GDM1 (cell line): Measurements from ENCODE around the gene MCCD1.
"Not testable (repeated sequence)": the region's sequence is repeated elsewhere in the genome, so short reads cannot be mapped to it uniquely, and the experiment has no call there.

Source experiments
- DNase-seq: peaks from one replicate; lab custom pipeline; 2025; lab: John Stamatoyannopoulos, UW

The MCCD1 gene, protein sequence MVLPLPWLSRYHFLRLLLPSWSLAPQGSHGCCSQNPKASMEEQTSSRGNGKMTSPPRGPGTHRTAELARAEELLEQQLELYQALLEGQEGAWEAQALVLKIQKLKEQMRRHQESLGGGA

DNA sequence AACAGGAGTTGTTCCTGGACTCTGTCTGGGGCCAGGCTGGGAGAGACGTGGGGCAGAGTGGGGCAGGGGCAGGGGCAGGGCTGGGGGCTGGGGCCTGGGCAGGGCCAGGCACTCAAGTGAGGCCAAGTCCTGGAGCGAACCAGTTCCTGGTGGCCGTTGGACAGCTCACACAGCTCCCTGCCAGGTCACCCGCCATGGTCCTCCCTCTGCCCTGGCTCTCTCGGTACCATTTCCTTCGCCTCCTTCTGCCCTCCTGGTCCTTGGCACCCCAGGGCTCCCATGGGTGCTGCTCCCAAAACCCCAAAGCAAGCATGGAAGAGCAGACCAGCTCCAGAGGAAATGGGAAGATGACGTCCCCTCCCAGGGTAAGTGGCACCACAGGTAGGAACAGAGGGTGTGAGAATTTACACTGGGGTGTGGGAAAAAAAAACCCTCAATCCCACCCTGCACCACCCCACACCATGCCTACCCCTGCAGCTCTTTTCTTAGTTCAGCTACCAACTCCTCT, at the start of gene MCCD1:
Gene MCCD1, plus strand, starts transcription at position 142 of the 508 bp plus-strand sequence. Its CDS starts 53 bp downstream, at position 195.
- no peak for DNase-seq

DNA sequence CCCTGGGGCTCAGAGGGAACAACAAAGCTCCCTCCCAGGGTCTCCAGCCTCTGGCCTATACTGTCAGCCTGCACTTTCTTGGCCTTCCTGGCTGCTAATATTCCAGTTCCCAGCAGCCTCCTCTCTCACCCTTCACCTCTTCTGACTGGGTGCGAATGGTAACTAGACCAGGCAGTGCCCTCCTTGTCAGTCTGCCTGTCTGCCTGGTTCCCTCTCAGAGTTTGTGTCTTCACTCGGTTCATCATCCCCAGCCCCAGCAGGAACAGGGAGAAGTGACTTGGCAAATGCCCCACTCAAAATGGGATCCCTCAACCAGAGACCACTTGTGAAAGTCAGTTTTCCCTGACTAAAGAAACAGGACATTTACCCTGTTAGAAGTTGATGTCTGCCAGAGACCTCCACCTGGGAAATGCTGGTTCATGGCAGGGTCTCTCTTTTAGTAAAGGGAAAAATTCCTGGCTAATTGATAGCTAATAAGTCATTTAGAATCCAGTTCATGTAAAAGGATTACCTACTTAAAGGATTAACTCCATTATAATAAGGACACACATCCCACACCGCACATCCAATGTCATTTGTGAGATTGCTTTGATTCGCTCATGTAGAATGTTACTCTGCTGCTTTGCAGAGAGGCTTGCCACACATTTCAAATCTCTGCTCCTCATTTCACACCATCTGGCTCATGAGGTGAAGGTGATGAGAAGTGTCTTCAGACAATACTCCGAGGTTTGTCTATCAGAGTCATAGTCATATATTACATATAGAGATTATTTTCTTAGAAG, 49.4 kb upstream of the MCCD1 start:
- DNase-seq, result no peak

DNA sequence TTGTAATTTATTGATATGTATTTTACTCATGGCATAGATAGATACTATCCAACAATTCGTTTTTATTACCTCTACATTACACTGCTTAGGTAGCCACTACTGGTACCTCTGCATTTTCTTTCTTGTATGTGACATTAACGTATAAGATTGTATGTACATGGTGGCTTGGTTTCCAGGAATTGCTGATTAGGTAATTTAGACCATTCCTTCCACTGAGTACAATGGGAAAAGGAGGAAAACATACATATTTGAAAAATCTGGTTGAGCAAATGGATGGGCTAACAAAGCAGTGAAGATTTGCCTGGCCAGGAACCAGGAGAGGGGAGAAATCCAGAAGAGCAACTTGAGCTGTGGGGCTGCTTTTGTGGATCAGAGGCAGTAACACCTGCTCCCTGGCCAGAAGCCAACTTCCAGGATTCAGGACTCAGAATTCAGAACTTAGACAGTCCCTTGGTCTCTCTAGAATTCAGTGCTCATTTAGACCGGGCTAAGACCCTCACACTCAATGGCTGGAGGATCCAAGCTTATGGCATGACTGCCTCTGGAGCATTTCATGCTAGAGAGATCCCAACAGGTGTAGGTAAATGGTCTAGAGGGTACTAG, 48.7 kb upstream of the MCCD1 start:
- no peak for DNase-seq

DNA sequence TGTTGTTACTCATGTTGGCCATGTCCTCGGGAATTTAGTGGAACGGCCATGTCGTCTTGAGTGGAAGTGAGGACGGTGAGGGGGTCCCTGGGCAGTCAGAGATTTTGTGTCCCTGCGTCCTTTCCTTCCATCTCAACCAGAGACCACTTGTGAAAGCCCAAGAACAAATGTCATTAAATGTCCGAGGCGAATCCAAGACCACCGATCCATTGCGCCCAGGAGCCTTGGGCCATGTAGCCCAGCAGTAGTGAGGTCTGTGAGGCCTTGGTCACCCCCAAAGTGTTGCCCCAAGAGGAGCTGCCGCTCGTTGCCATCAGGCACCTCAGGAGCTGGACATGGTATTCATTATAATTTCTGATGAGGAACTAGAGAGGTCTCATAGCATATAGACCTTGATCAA, 48.2 kb upstream of the MCCD1 start:
- DNase-seq, result no peak

- DNase-seq, result no peak
These were observed 45.4 kb upstream of the MCCD1 start for GRCh38 chr6:31483392-31483791.

DNA sequence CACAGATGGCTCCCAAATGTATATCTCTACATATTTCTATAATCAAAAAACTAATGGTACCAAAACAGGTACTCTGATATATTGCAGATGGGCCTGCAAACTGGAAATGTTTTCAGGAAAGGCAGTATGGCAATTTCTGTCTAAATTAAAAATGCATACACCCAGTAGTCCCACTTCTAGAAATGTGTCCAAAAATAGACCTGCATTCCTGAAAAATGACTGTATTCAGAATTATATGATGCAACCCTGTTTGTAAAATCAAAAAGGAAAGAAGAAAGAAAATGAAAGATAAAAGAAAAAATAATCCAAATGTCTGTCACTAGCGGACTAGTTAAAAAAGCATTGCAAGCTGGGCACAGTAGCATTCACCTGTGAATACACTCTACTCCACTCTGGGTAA, 43.7 kb upstream of the MCCD1 start:
- DNase-seq, result no peak

GRCh38 chr6:31486065-31486837, 42.5 kb upstream of the MCCD1 start:
- not testable (repeated sequence) for DNase-seq

DNA sequence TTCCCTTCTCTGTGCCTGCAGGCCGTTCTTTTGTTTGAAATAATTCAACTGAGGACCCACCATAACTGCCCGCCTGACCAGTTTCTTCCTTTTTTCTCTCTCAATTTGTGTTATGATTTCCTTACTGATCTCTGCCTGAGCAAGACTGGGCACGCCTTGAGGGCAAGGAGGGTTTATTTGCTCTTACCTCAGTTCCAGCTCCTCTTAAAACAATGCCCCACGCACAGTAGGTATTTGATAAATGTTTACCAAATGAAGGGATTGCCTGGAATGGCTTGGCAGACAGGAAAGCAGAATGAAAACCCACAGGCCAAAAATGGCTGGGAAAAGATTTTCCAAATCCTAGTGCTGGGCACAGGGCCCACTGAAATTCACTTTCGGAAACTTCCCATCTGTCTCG, 41.1 kb upstream of the MCCD1 start:
- DNase-seq, result not testable (repeated sequence)

DNA sequence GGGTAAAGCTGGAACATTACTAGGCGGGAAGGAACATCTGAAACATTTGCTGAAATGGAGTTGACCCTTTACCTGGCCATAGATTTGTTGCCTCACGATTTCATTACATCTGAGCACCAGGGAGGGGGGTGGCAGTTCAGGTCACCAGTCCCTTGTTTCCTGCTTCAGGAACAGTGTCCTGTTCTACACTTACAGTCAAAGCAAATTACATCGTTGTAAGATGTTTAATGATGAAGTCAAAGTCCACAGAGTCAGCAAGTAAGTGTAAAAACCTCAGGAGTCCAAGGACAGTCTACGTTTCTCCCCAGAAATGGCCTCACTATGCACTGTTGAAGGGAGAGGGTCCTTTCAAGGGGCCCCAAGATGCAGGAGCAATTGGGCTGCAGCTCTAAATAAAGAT, 39.7 kb upstream of the MCCD1 start:
- DNase-seq, result no peak

DNA sequence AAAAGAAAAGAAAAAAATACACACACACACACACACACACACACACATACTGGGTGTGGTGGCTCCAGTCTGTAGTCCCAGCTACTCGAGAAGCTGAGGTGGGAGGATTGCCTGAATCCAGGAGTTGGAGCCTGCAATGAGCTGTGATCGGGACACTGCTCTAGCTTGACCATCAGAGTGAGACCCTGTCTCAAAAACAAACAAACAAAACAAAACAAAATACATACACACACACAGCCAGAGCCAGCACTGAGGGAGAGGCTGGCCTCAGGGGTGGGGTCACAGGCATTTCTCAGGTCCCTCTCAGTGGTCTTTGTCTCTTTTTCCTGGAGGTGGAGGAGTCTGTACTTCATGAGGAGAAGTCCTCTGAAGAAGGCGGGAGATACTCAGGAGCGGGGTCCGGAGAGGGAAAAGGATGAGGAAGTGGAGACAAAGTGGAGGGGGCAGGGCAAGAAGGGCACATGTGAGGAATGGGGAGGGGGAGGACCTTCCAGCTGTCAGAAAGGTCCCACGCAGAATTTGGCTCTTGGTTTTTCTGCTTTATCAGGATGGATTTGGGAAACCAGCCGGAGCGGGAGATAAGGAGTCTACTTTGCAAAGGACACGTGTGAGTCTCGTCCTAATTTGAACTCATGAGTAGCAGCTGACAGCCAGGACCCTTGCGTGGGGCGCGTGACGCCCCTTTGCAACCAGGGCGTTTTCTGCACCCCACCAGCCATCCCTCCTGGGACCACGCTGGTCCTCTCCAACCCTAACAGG, 38.5 kb upstream of the MCCD1 start:
- no peak for DNase-seq

GRCh38 chr6:31493550-31493874, 35.2 kb upstream of the MCCD1 start:
- not testable (repeated sequence) for DNase-seq

DNA sequence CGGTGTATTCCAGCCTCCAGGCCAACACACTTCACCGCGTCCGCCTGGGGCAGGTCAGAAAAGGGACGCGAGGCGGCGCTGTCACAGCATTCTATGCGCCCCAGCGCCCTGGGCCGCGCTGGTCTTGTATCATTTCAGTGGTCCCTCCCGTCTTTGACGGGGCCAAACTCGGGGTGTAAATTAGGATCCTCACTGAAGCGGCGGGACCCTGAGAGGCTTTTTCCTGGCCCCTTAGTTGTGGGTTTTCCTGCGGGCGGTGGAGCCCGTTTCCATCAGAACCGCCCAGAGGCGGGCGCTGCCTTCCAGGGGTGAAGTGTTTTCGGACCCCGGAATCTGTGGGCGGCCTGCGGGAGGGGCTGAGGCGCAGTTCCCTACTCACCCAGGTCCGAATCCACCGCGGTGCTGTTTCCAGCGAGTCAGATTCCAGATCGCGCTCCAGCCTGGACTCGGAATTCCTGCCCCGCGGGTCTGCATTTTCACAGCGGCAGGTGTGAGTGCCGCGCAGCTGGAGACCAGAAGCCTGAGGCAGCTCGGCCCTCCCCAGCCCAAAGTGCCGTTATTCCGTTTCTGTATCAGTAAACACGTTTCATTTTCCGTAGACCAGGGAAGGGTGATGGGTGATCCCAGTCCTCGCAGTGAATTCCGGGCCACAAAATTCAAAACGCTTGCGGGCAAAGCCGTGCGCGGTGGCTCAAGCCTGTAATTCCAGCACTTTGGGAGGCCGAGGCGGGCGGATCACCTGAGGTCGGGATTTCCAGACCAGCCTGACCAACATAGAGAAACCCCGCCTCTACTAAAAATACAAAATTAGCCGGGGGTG, 34.7 kb upstream of the MCCD1 start:
- DNase-seq, result peak; percentile 74

DNA sequence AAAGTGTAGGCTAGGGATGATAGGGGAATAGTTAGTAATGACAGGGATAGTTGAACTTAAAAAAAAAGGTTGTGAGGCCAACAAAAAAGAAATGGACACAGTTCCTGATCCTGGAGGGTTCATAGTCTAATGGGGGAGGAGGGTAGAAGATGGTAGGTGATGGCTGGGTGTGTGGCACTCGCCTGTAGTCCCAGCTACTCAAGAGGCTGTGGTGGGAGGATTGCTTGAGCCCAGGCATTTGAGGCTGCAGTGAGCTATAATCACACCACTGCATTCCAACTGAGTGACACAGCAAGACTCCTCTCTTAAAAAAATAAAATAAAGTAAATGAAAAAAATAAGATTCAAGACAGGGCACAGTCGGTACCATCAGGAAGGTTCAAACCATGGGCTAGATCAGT, 33.2 kb upstream of the MCCD1 start:
- DNase-seq, result no peak

DNA sequence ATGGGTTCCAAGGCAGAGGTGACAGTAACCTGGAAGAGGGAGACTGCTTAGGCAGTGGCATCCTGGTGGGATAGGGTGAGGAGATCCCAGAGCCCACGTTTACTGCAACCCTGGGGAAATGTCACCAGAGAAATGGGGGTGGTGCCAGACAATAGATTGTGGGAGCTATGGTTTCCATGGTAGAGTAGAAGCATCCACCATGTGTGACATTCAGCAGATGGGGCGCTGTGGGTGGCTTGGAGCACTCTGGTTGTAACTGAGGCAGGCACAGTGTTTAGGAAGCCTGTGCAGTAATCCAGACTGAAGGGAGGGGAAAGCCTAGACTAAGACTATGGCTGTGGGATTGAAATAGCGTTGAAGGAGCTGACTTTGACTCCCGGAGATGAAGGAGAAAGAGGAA, 31.9 kb upstream of the MCCD1 start:
- DNase-seq, result not testable (repeated sequence)

DNA sequence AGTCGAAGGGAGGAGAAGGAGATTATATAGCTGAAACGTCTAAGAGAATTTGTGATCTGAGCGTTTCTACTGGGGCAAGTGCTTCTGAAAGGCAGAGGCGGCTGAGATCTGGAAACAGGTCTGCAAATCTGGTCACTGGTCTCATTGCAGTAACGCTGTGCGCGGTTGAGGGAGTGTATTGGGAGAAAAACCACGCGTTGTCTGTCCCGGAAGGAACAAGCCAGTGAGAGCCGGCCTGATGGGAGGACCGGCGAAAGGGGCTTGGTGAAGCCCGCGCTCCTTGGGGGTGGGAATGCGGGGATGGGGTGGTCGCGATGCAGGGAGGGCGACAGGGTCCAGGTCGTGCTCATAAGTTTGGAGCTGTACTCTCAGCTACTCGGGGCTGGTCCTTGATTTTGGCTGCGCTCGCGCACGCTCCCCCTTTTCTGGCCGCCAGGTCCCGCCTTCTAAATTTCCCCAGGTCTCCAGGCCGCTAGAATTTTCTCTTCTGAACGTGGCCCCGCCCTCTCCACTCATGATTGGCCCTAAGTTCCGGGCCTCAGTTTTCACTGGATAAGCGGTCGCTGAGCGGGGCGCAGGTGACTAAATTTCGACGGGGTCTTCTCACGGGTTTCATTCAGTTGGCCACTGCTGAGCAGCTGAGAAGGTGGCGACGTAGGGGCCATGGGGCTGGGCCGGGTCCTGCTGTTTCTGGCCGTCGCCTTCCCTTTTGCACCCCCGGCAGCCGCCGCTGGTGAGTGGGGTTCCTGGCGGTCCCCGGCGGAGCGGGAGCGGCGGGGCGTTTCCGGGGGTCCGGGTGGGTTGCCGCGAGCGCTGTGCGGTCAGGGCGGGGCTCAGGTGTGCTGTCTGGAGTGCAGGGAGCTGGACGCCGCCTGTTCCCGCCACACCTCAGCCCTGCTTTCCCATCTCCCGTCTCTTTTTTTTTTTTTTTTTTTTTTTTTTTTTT, 31.0 kb upstream of the MCCD1 start, which contains the start of gene MICB:
Gene MICB, plus strand, starts transcription at position 615 of the 946 bp plus-strand sequence. Its CDS starts 49 bp downstream, at position 664.
- DNase-seq, result peak; percentile 4

GRCh38 chr6:31498748-31499147, 30.0 kb upstream of the MCCD1 start:
- no peak for DNase-seq

DNA sequence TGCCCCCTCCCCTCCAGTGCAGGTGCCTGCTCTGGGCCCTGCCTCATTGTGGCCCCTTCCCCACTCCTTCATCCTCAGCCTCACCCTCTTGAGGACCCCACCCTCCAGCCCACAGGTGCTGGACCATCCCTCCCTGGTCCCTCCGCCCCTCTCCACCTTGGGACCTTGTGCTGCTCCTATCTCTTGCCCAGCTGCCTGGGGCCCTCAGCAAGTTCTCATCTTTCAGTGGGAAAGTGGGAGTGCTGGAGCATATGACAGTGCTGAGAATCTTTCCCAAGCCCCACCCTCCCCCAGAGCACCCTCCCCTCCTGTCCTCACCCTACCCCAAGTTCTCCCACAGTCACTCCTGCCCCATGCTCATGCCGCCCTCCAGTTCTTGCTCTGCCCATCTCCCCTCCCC, 29.1 kb upstream of the MCCD1 start:
- DNase-seq, result not testable (repeated sequence)

GRCh38 chr6:31502586-31502985, 26.2 kb upstream of the MCCD1 start:
- DNase-seq, result no peak

DNA sequence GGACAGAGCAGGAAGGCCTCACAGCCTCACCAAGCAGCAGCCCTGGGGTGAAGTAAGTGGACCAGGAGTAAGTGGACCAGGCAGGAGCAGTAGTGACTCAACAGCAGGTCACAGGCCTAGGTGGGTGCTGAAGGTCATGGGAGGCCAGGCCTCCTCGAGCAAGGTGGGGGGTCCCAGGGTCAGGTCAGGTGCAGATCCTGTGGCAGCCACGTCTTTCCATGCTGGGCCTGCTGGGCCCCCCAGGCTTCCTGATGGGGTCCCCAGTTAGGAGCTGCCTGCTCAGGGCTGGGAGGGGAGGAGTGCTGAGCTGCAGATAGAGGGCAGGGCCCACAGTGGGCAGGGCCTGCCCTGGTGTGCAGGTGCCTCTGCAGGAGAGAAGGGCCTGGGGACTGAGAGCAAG, 19.7 kb upstream of the MCCD1 start:
- DNase-seq, result not testable (repeated sequence)

- DNase-seq, result no peak
These were observed 18.8 kb upstream of the MCCD1 start for GRCh38 chr6:31510007-31510406.
